Mononuclear cell (primary cell): ENCODE measurements around the gene GRAP. TPM values are rescaled to one million over a fixed set of nuclear protein-coding genes. Genes with fewer than 3 reads are reported as not detected.

Experiments
- H3K27me3 ChIP-seq: 2 replicates; pipeline ENCODE4 v1.6.0; 2011; ENCODE audit warnings: low read length, control low read depth; ENCODE audit not compliant: insufficient read depth
- H3K4me1 ChIP-seq: 2 replicates; pipeline ENCODE4 v1.5.1; 2011; ENCODE audit warnings: mild to moderate bottlenecking, low read length, control low read depth; ENCODE audit not compliant: insufficient read depth
- H3K4me3 ChIP-seq: 2 replicates; pipeline ENCODE4 v1.5.1; 2011; ENCODE audit warnings: mild to moderate bottlenecking, low read length, moderate library complexity
- H3K9me3 ChIP-seq: 2 replicates; pipeline ENCODE4 v1.5.1; 2011; ENCODE audit warnings: low read depth, mild to moderate bottlenecking, control low read depth, low read length
- total RNA-seq: library from RNA; depleted of rRNA; stranded (reverse); fragments of >200 nt; gene quantifications from one replicate; pipeline ENCODE4 v1.2.3, GENCODE V29; 2012

Gene GRAP
- total RNA-seq, 1 donor = 13.5 TPM

GRCh38 chr17:19015428-19015827 lies 31.3 kb downstream of the GRAP start:
- Histone ChIP-seq H3K27me3 (no peaks in the 10 kb centered on the region), H3K4me1 (no peaks in the 10 kb centered on the region), H3K4me3 (no peak overlapping the region), H3K9me3 (no peaks in the 10 kb centered on the region)

GRCh38 chr17:19014628-19015215 lies 32.0 kb downstream of the GRAP start:
- Histone ChIP-seq H3K9me3 (no peaks in the 10 kb centered on the region), H3K4me3 (no peak overlapping the region), H3K4me1 (no peaks in the 10 kb centered on the region), H3K27me3 (no peaks in the 10 kb centered on the region)

DNA sequence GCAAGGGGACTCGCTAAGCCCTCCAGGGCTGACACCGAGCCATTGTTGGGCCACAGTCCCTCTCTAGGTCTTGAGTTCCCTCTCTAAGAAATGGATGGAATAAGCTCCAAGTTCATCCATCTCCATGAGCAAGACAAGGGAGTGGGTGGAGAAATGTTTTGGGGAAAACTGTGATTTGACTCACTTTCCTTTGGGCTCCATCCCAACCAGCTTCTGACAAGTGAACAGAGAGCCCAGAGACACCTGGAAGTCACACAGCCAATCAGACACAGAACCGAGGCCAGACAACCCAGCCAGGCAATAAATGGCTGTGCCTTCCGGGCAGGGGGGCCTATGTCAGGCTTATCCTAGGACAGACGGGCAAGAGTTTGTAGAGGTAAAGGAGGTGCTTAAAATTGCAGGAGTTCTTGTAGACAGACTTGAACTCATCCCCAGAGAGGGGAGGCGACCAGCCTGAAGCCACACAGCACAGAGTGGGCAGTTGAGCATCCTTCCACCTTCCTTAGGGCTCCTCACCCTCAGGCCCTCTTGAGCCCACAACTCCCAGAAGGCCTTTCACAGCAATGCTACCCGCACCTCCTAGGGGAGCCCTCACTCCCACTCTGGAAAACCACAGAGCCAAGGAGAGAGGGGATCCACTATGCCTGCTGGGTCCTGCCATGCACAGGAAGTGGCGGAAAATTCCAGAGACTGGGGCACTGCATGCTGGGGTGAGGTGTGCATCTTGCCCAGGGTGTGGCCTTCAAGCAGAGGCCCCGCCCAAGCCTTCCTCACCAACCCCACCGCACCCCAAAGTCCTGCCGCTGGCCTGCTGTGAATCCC lies 32.7 kb downstream of the GRAP start:
- Histone ChIP-seq H3K9me3 (no peaks in the 10 kb centered on the region), H3K27me3 (no peaks in the 10 kb centered on the region), H3K4me1 (no peaks in the 10 kb centered on the region)

GRCh38 chr17:19013226-19013625 lies 33.5 kb downstream of the GRAP start:
- Histone ChIP-seq H3K4me3 (no peak overlapping the region), H3K27me3 (no peaks in the 10 kb centered on the region), H3K4me1 (no peaks in the 10 kb centered on the region), H3K9me3 (no peaks in the 10 kb centered on the region)

More for the DNA sequence above, 32.7 kb downstream of the GRAP start:
- H3K4me3 ChIP-seq = no peak overlapping the region

GRCh38 chr17:19012171-19013080 lies 34.3 kb downstream of the GRAP start:
- no peaks in the 10 kb centered on the region for H3K4me1 ChIP-seq
- no peak overlapping the region for H3K4me3 ChIP-seq
- H3K9me3 ChIP-seq = no peaks in the 10 kb centered on the region
- no peaks in the 10 kb centered on the region for H3K27me3 ChIP-seq

DNA sequence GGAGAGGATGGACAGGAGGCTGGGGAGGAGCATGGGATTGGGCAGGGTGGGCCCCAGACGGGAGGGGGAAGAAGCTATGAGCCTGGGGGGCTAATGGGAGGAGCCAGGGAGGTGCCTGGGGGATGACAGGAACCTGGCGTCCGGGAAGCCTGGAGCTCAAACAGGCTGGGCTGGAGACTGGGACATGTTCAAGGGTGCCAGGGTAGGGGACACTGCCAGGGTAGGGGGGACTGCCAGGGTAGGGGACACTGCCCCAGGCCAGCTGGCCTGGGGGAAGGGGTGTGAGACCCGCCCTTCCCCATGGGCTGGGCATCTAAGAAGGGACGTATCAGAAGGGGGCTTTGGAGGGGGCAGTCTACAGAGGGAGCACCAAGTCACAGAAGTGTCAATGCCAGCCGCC lies 35.2 kb downstream of the GRAP start:
- Histone ChIP-seq H3K4me1 (no peaks in the 10 kb centered on the region), H3K27me3 (no peaks in the 10 kb centered on the region), H3K9me3 (no peaks in the 10 kb centered on the region), H3K4me3 (no peak overlapping the region)

DNA sequence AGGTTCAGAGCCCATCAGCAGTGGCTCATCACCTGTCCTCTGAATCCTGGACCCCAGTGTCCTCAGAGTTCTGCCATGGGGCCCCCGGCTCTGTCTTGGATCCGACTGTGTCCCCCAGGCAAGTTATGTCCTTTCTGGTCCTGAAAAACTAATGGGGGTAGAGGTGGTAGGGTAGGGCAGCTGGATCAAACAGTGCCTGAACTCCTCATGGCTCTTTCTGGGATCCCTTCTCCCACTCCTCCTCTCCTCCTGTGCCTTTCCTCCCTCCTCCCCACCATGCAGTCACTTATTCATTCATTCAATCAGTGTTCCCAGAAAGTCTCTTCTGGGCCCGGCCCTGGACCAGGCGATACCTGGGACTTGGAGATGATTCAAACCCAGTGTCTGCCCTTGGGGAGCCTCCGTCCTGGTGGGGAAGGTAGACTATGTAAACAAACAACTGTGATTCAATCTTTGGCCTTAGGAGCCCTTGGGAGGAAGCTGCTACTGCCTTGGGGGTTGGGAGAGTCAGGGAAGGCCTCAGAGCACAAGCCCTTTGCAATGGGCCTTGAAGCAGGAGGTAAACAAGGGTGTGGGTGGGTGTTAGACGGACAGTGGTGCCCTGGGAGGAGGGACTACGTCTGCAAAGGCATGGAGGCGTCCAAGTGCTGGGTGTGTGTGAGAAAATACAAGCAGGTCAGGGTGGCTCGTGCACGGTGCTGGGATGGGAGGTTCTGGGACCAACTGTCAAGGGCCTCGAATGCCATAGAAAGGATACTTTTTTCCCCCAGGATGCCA lies 35.8 kb downstream of the GRAP start:
- no peaks in the 10 kb centered on the region for H3K4me1 ChIP-seq

GRCh38 chr17:19009970-19010369 lies 36.8 kb downstream of the GRAP start:
- Histone ChIP-seq H3K4me1 (peaks cover 2% of the 10 kb centered on the region), H3K9me3 (no peaks in the 10 kb centered on the region), H3K4me3 (no peak overlapping the region), H3K27me3 (no peaks in the 10 kb centered on the region)

More for the DNA sequence above, 35.8 kb downstream of the GRAP start:
- no peaks in the 10 kb centered on the region for H3K27me3 ChIP-seq
- H3K9me3 ChIP-seq = no peaks in the 10 kb centered on the region
- H3K4me3 ChIP-seq = no peak overlapping the region

DNA sequence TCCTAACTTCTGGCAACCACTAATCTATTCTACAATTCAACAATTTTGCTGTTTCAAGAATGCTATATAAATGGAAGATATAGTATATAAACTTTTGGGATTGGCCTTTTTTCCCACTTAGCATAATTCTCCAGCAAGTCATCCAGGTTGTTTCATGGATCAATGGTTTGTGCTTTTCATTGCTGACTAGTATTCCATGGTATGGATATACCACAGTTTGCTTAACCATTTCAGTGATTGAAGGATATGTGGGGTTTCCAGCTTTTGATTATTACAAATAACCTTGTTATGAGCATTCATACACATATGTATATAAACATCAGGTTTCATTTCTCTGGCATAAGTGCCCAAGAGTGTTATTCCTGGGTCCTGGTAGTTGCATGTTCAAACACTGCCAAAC lies 40.1 kb downstream of the GRAP start:
- Histone ChIP-seq H3K9me3 (no peaks in the 10 kb centered on the region), H3K27me3 (no peaks in the 10 kb centered on the region), H3K4me3 (no peak overlapping the region), H3K4me1 (peaks cover 28% of the 10 kb centered on the region)

DNA sequence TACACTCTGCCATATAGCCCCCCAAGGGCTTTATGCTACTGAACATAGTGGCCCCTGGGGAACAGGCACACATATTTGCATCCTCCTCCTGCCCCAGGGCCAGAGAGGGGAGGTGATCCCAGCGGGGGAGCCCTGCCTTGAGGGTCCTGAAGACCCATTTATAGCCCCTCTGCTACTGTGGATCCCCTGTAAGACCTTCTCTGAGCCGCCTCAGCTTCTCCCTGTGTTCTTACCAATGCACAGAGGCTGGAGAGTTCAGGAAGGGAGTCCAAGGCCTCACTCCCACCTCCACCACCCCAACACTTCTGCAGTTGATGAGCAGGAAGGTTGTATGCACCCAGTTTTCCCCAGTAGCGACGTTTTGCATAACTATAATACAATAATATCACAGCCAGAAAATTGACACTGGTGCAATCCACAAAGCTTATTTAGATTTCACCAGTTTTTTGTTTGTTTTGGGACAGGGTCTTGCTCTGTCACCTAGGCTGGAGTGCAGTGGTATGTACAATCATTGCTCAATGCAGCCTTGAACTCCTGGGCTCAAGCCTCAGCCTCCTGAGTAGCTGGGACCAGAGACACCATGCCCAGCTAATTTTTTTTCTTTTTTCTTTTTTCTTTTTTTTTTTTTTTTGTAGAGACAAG lies 40.8 kb downstream of the GRAP start:
- Histone ChIP-seq H3K4me3 (no peak overlapping the region), H3K9me3 (no peaks in the 10 kb centered on the region), H3K4me1 (peaks cover 29% of the 10 kb centered on the region), H3K27me3 (no peaks in the 10 kb centered on the region)

- no peaks in the 10 kb centered on the region for H3K27me3 ChIP-seq
- peaks cover 29% of the 10 kb centered on the region for H3K4me1 ChIP-seq
- no peaks in the 10 kb centered on the region for H3K9me3 ChIP-seq
- H3K4me3 ChIP-seq = no peak overlapping the region
Measured at GRCh38 chr17:19005137-19005773, 41.5 kb downstream of the GRAP start.

DNA sequence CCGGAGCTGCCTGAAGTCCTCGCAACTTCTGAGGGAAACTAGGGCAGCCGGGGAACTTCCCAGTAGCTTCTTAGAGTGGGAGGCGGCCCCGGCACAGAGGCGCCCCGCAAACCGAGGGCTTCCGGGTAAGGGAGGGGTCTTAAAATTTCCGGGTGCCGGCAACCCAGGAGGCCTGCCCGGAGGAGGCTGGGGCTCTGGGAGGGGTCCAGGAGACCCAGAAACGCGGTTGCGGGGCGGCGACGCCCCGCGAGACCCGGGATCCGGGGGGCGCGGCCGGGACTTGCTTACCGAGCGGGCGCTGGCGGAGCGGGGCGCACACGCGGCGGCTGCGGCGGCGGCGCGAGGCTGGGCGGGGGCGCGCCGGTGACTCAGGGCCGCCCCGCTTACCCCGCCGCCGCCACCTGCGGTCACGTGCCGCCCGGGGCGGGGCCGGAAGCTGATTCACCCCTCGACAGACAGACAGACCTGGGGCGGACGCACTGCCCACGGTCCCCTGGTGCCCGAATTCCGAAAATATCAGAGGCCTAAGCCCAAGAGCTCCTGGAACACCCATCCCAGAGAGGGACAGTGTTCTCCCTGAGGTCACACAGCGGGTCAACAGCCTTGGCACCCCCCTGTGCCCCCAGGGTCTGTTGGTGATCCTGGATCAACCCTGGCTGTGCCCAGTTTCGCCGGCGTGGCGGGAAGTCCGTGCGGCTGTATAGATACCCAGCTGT lies 42.2 kb downstream of the GRAP start, which contains the start of gene FAM83G:
FAM83G (minus strand) TSS at position 344 of the 716 bp plus-strand sequence. CDS start 723 bp downstream, outside the sequence.
- H3K4me3 ChIP-seq = peak within 1 kb of the TSS; percentile 51
- H3K4me1 ChIP-seq = peaks cover 29% of the 10 kb centered on the region
- no peaks in the 10 kb centered on the region for H3K27me3 ChIP-seq
- no peaks in the 10 kb centered on the region for H3K9me3 ChIP-seq
